GM23338 (cell line): ENCODE measurements around the gene ZNF581. TPM values are rescaled to one million over a fixed set of nuclear protein-coding genes. Genes with fewer than 3 reads are reported as not detected.

ENCODE experiments used
- ATAC-seq: fragments of 200-7000 bp; cut with Tn5 transposase; 3 replicates; pipeline ENCODE4 v1.9.1; 2020
- DNase-seq: peaks from one replicate; pipeline ENCODE4 v3.0.0-alpha.2; 2015; ENCODE audit warnings: low spot score
- H2AFZ ChIP-seq: fragments of 200-600 bp; sonication (generic); 2 replicates; pipeline ENCODE4 v1.8.0; 2016; ENCODE audit warnings: antibody characterized with exemption, mild to moderate bottlenecking, moderate library complexity
- H3F3A ChIP-seq: fragments of 200-600 bp; sonication (generic); replicated peaks from 2 replicates; pipeline ENCODE4 v1.8.0; 2017; ENCODE audit warnings: antibody characterized with exemption, mixed run types, low read depth
- H3K27ac ChIP-seq: fragments of 200-600 bp; sonication (generic); 2 replicates; pipeline ENCODE4 v1.6.1; 2016; ENCODE audit warnings: low read depth
- H3K27me3 ChIP-seq: fragments of 200-600 bp; sonication (generic); 2 replicates; pipeline ENCODE4 v1.8.0; 2016; ENCODE audit warnings: mild to moderate bottlenecking, mixed run types, moderate library complexity; ENCODE audit not compliant: insufficient read depth
- H3K36me3 ChIP-seq: fragments of 200-600 bp; sonication (generic); 2 replicates; pipeline ENCODE4 v1.8.0; 2016; ENCODE audit warnings: mild to moderate bottlenecking; ENCODE audit not compliant: insufficient read depth
- H3K4me1 ChIP-seq: fragments of 200-600 bp; sonication (generic); 2 replicates; pipeline ENCODE4 v1.8.0; 2016; ENCODE audit warnings: mild to moderate bottlenecking, moderate library complexity; ENCODE audit not compliant: insufficient read depth
- H3K4me2 ChIP-seq: fragments of 200-600 bp; sonication (generic); 2 replicates; pipeline ENCODE4 v1.7.1; 2017; ENCODE audit warnings: mixed run types
- H3K4me3 ChIP-seq: fragments of 200-600 bp; sonication (generic); 2 replicates; pipeline ENCODE4 v1.6.1; 2016; ENCODE audit warnings: mixed run types
- H3K79me2 ChIP-seq: fragments of 200-600 bp; sonication (generic); replicated peaks from 2 replicates; pipeline ENCODE4 v1.8.0; 2017; ENCODE audit warnings: mild to moderate bottlenecking; ENCODE audit not compliant: insufficient read depth
- H3K9me2 ChIP-seq: fragments of 200-600 bp; sonication (generic); 2 replicates; pipeline ENCODE4 v1.8.0; 2017; ENCODE audit not compliant: insufficient read depth
- H4K20me1 ChIP-seq: fragments of 200-600 bp; sonication (generic); replicated peaks from 2 replicates; pipeline ENCODE4 v1.8.0; 2017; ENCODE audit warnings: mild to moderate bottlenecking; ENCODE audit not compliant: insufficient read depth
- H3K27ac Mint-ChIP-seq: 2 replicates; pipeline ENCODE4 v1.8.0; 2020; ENCODE audit warnings: inconsistent platforms, mild to moderate bottlenecking, moderate library complexity, mixed read lengths
- H3K27me3 Mint-ChIP-seq: 3 replicates; pipeline ENCODE4 v1.8.0; 2022; ENCODE audit warnings: low read depth, mild to moderate bottlenecking, moderate library complexity, mixed read lengths, inconsistent platforms; ENCODE audit not compliant: insufficient read depth, poor library complexity
- H3K36me3 Mint-ChIP-seq: 3 replicates; pipeline ENCODE4 v1.8.0; 2021; ENCODE audit warnings: low read depth, mild to moderate bottlenecking, inconsistent platforms, moderate library complexity, mixed read lengths
- H3K4me1 Mint-ChIP-seq: 3 replicates; pipeline ENCODE4 v1.8.0; 2020; ENCODE audit warnings: mild to moderate bottlenecking, inconsistent platforms, mixed read lengths
- H3K4me3 Mint-ChIP-seq: 3 replicates; pipeline ENCODE4 v1.8.0; 2021; ENCODE audit warnings: moderate library complexity, mild to moderate bottlenecking, inconsistent platforms, mixed read lengths
- H3K9me3 Mint-ChIP-seq: 3 replicates; pipeline ENCODE4 v1.8.0; 2020; ENCODE audit warnings: moderate library complexity, mild to moderate bottlenecking, inconsistent platforms, mixed read lengths
- CREB1 ChIP-seq: fragments of 250-450 bp; sonication (Bioruptor Pico); IDR thresholded peaks from 2 replicates; pipeline ENCODE4 v1.5.0; 2020; ENCODE audit warnings: low read depth, mild to moderate bottlenecking, moderate library complexity
- ETS1 ChIP-seq: IDR thresholded peaks from 2 replicates; pipeline ENCODE4 v1.6.1; 2016; ENCODE audit warnings: antibody characterized with exemption
- EZH2 ChIP-seq: fragments of 200-600 bp; sonication (generic); IDR thresholded peaks from one replicate; pipeline ENCODE4 v1.8.0; 2017; ENCODE audit warnings: antibody characterized with exemption, mild to moderate bottlenecking, low read depth; ENCODE audit not compliant: unreplicated experiment
- JUNB ChIP-seq: IDR thresholded peaks from one replicate; pipeline ENCODE4 v1.6.1; 2016; ENCODE audit warnings: antibody characterized with exemption; ENCODE audit not compliant: unreplicated experiment
- NANOG ChIP-seq: IDR thresholded peaks from 2 replicates; pipeline ENCODE4 v1.6.1; 2016; ENCODE audit warnings: antibody characterized with exemption, borderline replicate concordance
- ZNF114 ChIP-seq: fragments of 250-450 bp; sonication (Bioruptor Pico); IDR thresholded peaks from 2 replicates; pipeline ENCODE4 v1.5.0; 2020; ENCODE audit warnings: mild to moderate bottlenecking, moderate library complexity
- ZNF331 ChIP-seq: fragments of 250-450 bp; sonication (Bioruptor Pico); IDR thresholded peaks from 2 replicates; pipeline ENCODE4 v1.5.0; 2020; ENCODE audit warnings: low read depth, mild to moderate bottlenecking, moderate library complexity
- polyA plus RNA-seq: library from polyadenylated mRNA; unstranded; fragments of >200 nt; fragmentation: Nextera tagmentation; extraction: Ambion mirVana; gene quantifications from 2 replicates; pipeline ENCODE4 v1.2.1, GENCODE V29; 2016
- total RNA-seq: library from RNA; depleted of rRNA; stranded (reverse); fragments of >200 nt; shearing (Covaris generic); gene quantifications from 2 replicates; pipeline ENCODE4 v1.2.3, GENCODE V29; 2014
- TF ChIP-seq, protein P1 (sequence below): fragments of 250-450 bp; sonication (Bioruptor Pico); IDR thresholded peaks from 2 replicates; pipeline ENCODE4 v1.5.0; 2020; ENCODE audit warnings: mild to moderate bottlenecking, moderate library complexity

ZNF581 gene
- total and polyA plus RNA-seq, 2 experiments from 2014 or later, result 48.5 to 87.6 TPM

GRCh38 chr19:55667511-55667910, 24.1 kb downstream of the ZNF581 start:
- H3K36me3 Mint-ChIP-seq, result peaks cover 94% of the 10 kb centered on the region
- TF ChIP-seq ZNF331 (CRISPR knock-in tag) (no peak), JUNB (no peak), ETS1 (no peak)
- H2AFZ ChIP-seq, result no peak overlapping the region
- no peak for DNase-seq
- peaks cover 20% of the 10 kb centered on the region for H3K4me1 Mint-ChIP-seq
- peaks cover 40% of the 10 kb centered on the region for H3K27me3 Mint-ChIP-seq
- no peak overlapping the region for H3K27ac ChIP-seq
- no peak for ATAC-seq
- peaks cover 27% of the 10 kb centered on the region for H3F3A ChIP-seq
- peaks cover 8% of the 10 kb centered on the region for H3K4me1 ChIP-seq
- H3K4me3 Mint-ChIP-seq, result no peak overlapping the region
- no peaks in the 10 kb centered on the region for H3K27me3 ChIP-seq
- H3K27ac Mint-ChIP-seq, result no peak overlapping the region
- H3K9me2 ChIP-seq, result no peaks in the 10 kb centered on the region
- H3K4me2 ChIP-seq, result no peak overlapping the region
- H3K9me3 Mint-ChIP-seq, result peaks cover 5% of the 10 kb centered on the region; the same call in 1 of the 3 replicates
- H3K4me3 ChIP-seq, result no peak overlapping the region
- peaks cover 39% of the 10 kb centered on the region for H4K20me1 ChIP-seq
- H3K36me3 ChIP-seq, result peaks cover 37% of the 10 kb centered on the region
- peaks cover 78% of the 10 kb centered on the region for H3K79me2 ChIP-seq

DNA sequence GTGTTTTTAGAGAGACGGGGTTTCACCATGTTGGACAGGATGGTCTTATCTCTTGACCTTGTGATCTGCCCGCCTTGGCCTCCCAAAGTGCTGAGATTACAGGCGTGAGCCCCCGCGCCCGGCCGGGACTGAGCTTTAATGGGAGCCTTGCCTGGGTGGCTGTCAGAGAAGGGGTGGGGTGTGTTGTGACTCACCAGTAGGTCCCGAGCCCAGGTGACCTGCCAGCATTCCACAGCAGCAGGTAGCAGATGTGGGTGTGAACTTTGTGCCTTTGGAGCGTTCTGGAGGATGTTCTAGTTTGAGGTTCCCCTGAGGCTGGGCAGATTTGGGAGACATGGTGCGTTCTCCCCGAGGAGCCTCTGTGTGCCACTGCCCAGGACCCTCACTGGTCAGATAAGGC, 24.5 kb downstream of the ZNF581 start:
- H3K27ac Mint-ChIP-seq, result no peak overlapping the region; the same call in 1 of the 2 replicates
- peaks cover 32% of the 10 kb centered on the region for H3K36me3 ChIP-seq

More for the DNA sequence above, 24.5 kb downstream of the ZNF581 start:
- no peaks in the 10 kb centered on the region for H3K9me2 ChIP-seq
- H3K4me2 ChIP-seq, result no peak overlapping the region
- Mint-ChIP-seq H3K27me3 (peaks cover 38% of the 10 kb centered on the region), H3K36me3 (peaks cover 92% of the 10 kb centered on the region), H3K9me3 (peaks cover 5% of the 10 kb centered on the region; the same call in 1 of the 3 replicates), H3K4me1 (peaks cover 20% of the 10 kb centered on the region), H3K4me3 (no peak overlapping the region)
- DNase-seq (no peak), ATAC-seq (no peak)
- no peak overlapping the region for H2AFZ ChIP-seq
- H4K20me1 ChIP-seq, result peaks cover 39% of the 10 kb centered on the region
- TF ChIP-seq ZNF114 (no peak), EZH2 (no peak), NANOG (no peak), CREB1 (CRISPR knock-in tag) (no peak), ZNF331 (CRISPR knock-in tag) (no peak)
- TF ChIP-seq, protein P1, sequence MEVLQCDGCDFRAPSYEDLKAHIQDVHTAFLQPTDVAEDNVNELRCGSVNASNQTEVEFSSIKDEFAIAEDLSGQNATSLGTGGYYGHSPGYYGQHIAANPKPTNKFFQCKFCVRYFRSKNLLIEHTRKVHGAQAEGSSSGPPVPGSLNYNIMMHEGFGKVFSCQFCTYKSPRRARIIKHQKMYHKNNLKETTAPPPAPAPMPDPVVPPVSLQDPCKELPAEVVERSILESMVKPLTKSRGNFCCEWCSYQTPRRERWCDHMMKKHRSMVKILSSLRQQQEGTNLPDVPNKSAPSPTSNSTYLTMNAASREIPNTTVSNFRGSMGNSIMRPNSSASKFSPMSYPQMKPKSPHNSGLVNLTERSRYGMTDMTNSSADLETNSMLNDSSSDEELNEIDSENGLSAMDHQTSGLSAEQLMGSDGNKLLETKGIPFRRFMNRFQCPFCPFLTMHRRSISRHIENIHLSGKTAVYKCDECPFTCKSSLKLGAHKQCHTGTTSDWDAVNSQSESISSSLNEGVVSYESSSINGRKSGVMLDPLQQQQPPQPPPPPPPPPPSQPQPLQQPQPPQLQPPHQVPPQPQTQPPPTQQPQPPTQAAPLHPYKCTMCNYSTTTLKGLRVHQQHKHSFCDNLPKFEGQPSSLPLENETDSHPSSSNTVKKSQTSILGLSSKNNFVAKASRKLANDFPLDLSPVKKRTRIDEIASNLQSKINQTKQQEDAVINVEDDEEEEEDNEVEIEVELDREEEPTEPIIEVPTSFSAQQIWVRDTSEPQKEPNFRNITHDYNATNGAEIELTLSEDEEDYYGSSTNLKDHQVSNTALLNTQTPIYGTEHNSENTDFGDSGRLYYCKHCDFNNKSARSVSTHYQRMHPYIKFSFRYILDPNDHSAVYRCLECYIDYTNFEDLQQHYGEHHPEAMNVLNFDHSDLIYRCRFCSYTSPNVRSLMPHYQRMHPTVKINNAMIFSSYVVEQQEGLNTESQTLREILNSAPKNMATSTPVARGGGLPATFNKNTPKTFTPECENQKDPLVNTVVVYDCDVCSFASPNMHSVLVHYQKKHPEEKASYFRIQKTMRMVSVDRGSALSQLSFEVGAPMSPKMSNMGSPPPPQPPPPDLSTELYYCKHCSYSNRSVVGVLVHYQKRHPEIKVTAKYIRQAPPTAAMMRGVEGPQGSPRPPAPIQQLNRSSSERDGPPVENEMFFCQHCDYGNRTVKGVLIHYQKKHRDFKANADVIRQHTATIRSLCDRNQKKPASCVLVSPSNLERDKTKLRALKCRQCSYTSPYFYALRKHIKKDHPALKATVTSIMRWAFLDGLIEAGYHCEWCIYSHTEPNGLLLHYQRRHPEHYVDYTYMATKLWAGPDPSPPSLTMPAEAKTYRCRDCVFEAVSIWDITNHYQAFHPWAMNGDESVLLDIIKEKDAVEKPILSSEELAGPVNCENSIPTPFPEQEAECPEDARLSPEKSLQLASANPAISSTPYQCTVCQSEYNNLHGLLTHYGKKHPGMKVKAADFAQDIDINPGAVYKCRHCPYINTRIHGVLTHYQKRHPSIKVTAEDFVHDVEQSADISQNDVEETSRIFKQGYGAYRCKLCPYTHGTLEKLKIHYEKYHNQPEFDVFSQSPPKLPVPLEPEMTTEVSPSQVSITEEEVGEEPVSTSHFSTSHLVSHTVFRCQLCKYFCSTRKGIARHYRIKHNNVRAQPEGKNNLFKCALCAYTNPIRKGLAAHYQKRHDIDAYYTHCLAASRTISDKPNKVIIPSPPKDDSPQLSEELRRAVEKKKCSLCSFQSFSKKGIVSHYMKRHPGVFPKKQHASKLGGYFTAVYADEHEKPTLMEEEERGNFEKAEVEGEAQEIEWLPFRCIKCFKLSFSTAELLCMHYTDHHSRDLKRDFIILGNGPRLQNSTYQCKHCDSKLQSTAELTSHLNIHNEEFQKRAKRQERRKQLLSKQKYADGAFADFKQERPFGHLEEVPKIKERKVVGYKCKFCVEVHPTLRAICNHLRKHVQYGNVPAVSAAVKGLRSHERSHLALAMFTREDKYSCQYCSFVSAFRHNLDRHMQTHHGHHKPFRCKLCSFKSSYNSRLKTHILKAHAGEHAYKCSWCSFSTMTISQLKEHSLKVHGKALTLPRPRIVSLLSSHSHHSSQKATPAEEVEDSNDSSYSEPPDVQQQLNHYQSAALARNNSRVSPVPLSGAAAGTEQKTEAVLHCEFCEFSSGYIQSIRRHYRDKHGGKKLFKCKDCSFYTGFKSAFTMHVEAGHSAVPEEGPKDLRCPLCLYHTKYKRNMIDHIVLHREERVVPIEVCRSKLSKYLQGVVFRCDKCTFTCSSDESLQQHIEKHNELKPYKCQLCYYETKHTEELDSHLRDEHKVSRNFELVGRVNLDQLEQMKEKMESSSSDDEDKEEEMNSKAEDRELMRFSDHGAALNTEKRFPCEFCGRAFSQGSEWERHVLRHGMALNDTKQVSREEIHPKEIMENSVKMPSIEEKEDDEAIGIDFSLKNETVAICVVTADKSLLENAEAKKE (CRISPR knock-in tag), result no peak
- H3K27ac ChIP-seq, result peak overlapping the region; percentile 79; the same call in 1 of the 2 replicates
- H3F3A ChIP-seq, result peaks cover 30% of the 10 kb centered on the region
- peaks cover 78% of the 10 kb centered on the region for H3K79me2 ChIP-seq
- no peak overlapping the region for H3K4me3 ChIP-seq
- H3K4me1 ChIP-seq, result peaks cover 12% of the 10 kb centered on the region
- H3K27me3 ChIP-seq, result no peaks in the 10 kb centered on the region
